GM10248 (cell line): ENCODE results near the gene SPEG.

Experiments
- CTCF ChIA-PET: fragments of 300-600 bp; sonication (Branson Sonifier 250); formaldehyde crosslinking; extraction: SDS; loops from one replicate; lab custom pipeline; 2021; ENCODE audit warnings: antibody characterized with exemption; lab: Yijun Ruan, JAX
- POLR2A ChIA-PET: fragments of 350-650 bp; sonication (Branson Sonifier 250); formaldehyde crosslinking; extraction: SDS; loops from one replicate; lab custom pipeline; 2020; ENCODE audit warnings: antibody characterized with exemption; lab: Yijun Ruan, JAX
- DNase-seq: peaks from one replicate; pipeline ENCODE4 v3.0.0; 2012; ENCODE audit errors: extremely low spot score
- TF ChIP-seq, protein P1 (sequence below): IDR thresholded peaks from 2 replicates; pipeline ENCODE4 v1.5.1; 2012; ENCODE audit warnings: mild to moderate bottlenecking, low read depth; ENCODE audit errors: extremely low read depth, missing control alignments, control extremely low read depth

Gene SPEG

DNA sequence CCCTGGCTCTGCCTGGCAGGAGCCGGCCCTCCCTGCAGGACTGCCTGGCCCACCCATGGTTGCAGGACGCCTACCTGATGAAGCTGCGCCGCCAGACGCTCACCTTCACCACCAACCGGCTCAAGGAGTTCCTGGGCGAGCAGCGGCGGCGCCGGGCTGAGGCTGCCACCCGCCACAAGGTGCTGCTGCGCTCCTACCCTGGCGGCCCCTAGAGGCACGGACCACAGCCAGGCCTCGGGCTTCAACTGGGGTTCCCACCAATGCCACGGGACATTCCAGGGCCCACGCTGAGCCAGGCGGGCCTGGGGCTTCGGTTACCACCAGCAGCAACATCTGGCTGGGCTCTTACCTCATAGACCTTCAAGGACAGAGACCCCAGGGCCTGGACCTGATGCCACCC lies 57.9 kb downstream of the SPEG start:
- POLR2A ChIA-PET, result no interaction called here
- CTCF ChIA-PET, result interaction anchor here (1.6 to 18.5 kb wide), 4 partner anchors 10 to 52 kb away, joined by 3 to 325 read pairs (median 22); partner anchors contain the start of genes CHPF and TMEM198
- TF ChIP-seq, protein P1, sequence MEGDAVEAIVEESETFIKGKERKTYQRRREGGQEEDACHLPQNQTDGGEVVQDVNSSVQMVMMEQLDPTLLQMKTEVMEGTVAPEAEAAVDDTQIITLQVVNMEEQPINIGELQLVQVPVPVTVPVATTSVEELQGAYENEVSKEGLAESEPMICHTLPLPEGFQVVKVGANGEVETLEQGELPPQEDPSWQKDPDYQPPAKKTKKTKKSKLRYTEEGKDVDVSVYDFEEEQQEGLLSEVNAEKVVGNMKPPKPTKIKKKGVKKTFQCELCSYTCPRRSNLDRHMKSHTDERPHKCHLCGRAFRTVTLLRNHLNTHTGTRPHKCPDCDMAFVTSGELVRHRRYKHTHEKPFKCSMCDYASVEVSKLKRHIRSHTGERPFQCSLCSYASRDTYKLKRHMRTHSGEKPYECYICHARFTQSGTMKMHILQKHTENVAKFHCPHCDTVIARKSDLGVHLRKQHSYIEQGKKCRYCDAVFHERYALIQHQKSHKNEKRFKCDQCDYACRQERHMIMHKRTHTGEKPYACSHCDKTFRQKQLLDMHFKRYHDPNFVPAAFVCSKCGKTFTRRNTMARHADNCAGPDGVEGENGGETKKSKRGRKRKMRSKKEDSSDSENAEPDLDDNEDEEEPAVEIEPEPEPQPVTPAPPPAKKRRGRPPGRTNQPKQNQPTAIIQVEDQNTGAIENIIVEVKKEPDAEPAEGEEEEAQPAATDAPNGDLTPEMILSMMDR, result no peak
- DNase-seq, result no peak

DNA sequence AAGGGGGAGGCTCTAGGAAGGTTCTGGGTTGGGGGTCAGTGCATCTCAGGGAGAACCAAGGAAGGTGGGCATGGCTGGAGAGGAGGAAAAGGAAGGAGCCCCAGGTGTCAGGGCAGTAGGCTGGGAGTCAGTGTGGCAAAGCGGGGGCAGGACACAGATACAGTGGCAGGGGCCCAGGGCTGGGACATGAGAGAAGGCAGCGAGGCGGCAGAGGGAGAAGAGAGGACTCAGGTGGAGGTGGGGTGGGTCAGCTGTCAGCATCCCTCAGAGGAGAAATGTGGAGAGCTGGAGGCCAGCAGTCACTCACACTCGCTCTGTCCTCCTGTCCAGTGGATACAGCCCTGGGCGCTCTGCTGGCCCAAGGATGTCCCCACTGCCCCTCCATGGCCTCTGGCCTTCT lies 58.4 kb downstream of the SPEG start:
- DNase-seq, result no peak
- POLR2A ChIA-PET, result no interaction called here
- TF ChIP-seq, protein P1, result no peak
- CTCF ChIA-PET, result interaction anchor here (1.3 to 18.5 kb wide), 5 partner anchors 15 to 51 kb away, joined by 3 to 325 read pairs (median 30); partner anchors contain the start of genes CHPF and TMEM198

DNA sequence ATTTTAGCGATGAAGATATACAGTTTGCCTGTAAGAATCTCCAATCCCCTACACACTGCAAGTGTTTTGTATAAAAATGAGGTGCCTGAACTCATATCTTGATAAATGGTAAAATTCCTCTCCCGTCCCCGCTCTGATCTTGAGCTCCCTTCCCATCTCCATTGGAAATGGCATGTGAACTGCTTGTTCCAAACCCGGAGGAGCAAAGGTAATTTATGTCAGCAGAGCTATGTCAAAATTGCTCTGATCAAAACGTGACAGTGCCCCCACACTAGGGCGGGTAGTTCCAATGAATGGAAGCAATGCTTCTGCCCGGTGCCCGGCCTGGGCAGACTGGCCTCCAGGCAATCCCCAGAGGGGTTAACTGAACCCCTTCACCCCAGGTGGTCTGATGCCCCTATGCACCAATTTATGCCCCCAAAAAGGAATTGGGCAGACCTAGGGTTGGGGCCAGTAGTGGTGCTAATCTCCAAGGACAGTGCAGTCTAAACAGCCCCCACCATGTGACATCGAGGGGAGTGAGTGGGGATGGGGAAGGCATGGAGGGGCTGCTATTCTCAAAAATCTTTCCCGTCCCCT lies 60.4 kb downstream of the SPEG start:
- DNase-seq, result no peak
- TF ChIP-seq, protein P1, result no peak
- ChIA-PET POLR2A (no interaction called here), CTCF (interaction anchor here (0.7 to 18.5 kb wide), 34 partner anchors 9 to 216 kb away, joined by 3 to 325 read pairs (median 5); partner anchors contain the start of genes CHPF, DNAJB2, DNPEP and TMEM198)

DNA sequence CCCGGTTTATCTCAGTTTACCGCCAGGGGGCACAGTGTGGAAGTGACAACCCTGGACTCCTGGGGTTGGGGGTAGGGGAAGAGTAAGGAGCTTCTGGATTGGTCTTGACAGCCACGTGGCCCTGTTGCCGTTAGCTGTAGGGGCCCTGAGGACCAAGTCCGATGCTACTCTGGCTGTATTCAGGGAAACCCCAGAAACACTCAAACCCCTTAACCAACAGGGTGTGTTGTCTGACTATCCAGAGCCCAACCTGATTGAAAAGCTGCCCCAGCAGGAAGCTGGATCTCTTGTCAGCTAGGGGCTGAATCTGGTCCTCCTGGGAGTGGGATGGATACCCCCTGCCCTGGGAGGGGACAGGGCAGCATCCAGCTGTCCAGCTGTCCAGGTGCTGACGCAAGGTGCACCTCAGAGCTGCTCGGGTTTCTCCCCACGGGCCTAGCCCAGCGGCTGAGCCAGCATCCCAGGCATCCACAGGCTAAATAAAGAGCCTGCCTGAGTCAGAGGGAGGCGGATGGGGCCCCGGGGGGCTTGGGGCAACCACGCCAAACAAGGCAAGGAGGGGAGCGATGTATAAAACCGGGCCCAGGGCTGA lies 61.0 kb downstream of the SPEG start:
- ChIA-PET CTCF (interaction anchor here (0.7 to 18.5 kb wide), 33 partner anchors 9 to 216 kb away, joined by 3 to 325 read pairs (median 5); partner anchors contain the start of genes CHPF, DNAJB2, DNPEP and STK11IP), POLR2A (no interaction called here)
- peak; percentile 77 for DNase-seq
- TF ChIP-seq, protein P1, result peak; percentile 54

DNA sequence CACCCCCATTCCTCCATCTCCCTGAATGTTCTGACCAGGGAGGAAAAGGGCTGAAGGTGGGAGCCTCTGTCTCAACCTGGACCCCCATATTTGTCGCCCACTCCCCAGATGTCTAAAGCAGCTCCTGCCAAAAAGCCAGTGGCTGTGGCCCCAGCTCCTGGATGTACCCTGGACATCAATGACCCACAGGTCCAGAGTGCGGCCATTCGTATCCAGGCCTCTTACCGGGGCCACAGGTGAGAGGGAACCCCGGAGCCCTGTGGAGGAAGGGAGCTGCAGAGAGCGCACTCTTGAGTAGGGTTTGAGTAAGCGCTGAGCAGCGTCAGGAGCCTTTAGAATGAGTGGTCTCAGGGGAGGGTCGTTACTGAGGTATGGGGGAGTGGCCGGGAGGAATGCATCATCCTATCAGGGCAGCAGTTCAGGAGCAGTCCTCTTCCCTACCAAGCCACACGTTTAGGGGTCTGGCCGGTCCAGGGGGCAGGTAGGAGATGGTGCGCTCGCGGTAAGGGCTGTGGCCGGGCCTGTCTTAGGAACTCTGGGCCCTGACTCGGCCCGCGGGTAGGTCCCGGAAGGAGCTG lies 61.7 kb downstream of the SPEG start:
- POLR2A ChIA-PET, result no interaction called here
- TF ChIP-seq, protein P1, result no peak
- CTCF ChIA-PET, result interaction anchor here (0.7 to 18.5 kb wide), 26 partner anchors 8 to 195 kb away, joined by 3 to 325 read pairs (median 6); partner anchors contain the start of genes CHPF, STK11IP and TMEM198
- DNase-seq, result no peak

DNA sequence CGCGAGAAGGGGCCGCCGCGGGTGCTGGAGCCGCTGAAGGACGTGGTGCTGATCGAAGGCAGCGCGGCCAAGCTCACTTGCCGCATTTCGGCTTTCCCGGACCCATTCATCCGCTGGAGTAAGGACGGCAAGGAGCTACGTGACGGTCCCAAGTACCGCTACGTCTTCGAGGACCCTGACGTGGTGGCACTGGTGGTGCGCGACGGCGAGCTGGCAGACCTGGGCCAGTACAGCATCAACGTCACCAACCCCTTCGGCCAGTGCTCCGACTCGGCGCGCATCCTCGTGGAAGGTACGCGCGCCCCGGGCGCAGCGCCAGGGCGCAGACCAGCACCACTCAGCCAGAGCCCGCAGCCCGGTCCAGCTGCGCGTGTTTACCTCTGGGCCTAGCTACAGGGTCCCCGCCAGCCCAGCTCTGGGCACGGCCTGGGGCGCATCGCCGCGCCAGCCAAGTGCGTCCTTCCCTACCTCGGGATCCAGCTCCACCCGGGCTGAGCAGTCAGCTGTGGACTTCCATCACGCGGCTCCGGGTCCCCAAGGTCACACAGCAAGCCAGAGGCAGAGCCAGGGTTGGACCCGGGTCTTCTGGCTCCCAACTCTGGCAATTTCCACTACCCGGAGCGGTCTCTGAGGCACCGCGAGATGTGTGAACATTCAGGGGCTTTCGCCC lies 62.3 kb downstream of the SPEG start:
- ChIA-PET CTCF (interaction anchor here (0.7 to 18.5 kb wide), 18 partner anchors 11 to 146 kb away, joined by 3 to 325 read pairs (median 11); partner anchors contain the start of genes CHPF and TMEM198), POLR2A (interaction anchor here (1.6 to 1.9 kb wide), 2 partner anchors 20 to 109 kb away, joined by 5 to 6 read pairs; partner anchors contain the start of gene DNPEP)

More for the DNA sequence above, 62.3 kb downstream of the SPEG start:
- TF ChIP-seq, protein P1, result no peak
- DNase-seq, result no peak
